GM21390 (cell line): ENCODE results near the gene NR2F2.

ENCODE experiments used
- ATAC-seq: cut with Tn5 transposase; IDR thresholded peaks from one replicate; pipeline ENCODE4 v1.9.1; 2021; ENCODE audit not compliant: unreplicated experiment

NR2F2 gene

GRCh38 chr15:96330450-96331143, at the start of gene NR2F2:
NR2F2 (plus strand) TSS chr15:96330700; CDS start chr15:96332106, 1,406 bp downstream.
- ATAC-seq = no peak

GRCh38 chr15:96285305-96285704, 45.2 kb upstream of the NR2F2 start:
- no peak for ATAC-seq

GRCh38 chr15:96285729-96286254, 44.7 kb upstream of the NR2F2 start:
- ATAC-seq = no peak

- no peak for ATAC-seq
Observed at GRCh38 chr15:96290679-96291078, 39.8 kb upstream of the NR2F2 start.

- ATAC-seq = no peak
Observed at GRCh38 chr15:96292635-96293034, 37.9 kb upstream of the NR2F2 start.

GRCh38 chr15:96293441-96293840, 37.1 kb upstream of the NR2F2 start:
- ATAC-seq = no peak

GRCh38 chr15:96294766-96295165, 35.7 kb upstream of the NR2F2 start:
- no peak for ATAC-seq

- ATAC-seq = no peak
Observed at GRCh38 chr15:96296264-96296663, 34.2 kb upstream of the NR2F2 start.

DNA sequence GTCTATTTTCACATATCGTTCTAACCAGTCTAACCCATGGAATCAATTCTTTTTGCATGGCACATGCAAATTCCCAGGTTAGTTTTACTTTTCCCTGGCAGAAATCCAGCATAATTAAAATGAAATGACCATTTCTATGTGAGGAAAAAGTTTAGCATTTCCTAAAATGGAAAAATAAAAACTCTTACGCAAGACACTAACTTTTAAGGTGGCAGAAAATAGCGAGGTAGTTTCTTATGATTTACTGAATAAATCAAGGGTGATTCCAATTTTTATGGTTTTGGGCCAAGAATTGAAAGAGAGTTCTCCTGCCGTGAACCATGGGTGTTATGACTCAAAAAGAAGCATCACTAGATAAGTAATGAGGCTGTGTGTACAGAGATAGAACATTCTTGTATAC, 32.7 kb upstream of the NR2F2 start:
- no peak for ATAC-seq

- ATAC-seq = no peak
Observed at GRCh38 chr15:96298217-96298616, 32.3 kb upstream of the NR2F2 start.

- ATAC-seq = no peak
Observed at GRCh38 chr15:96300836-96301235, 29.7 kb upstream of the NR2F2 start.

GRCh38 chr15:96303503-96304056, 26.9 kb upstream of the NR2F2 start:
- no peak for ATAC-seq

- no peak for ATAC-seq
Observed at GRCh38 chr15:96304839-96305238, 25.7 kb upstream of the NR2F2 start.

GRCh38 chr15:96306321-96306720, 24.2 kb upstream of the NR2F2 start:
- no peak for ATAC-seq

DNA sequence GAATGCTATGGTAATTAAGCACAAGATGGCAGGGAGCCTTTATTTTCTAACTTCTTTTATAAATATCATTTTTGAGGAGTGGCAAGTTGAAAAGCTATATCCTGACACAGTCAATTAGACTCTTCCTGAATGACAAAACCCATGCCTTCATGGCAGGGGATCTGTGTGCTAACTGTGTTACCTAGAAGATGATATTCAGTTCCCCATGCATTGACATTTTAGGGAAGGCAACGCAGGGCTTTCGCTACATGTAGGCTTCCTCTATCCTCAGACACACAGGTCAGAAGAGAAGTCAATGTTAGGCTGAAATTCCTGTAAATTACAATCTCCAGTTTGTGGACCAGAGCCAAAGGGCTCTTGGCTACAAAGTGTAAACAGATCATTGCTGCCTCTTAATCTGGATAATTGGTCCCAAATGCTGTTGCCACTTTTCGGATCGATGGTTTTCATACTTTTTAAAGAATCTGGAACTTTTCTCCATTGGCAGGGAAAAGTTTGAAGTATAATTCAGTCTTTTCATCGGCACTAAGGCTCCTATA, 22.6 kb upstream of the NR2F2 start:
- ATAC-seq = no peak

DNA sequence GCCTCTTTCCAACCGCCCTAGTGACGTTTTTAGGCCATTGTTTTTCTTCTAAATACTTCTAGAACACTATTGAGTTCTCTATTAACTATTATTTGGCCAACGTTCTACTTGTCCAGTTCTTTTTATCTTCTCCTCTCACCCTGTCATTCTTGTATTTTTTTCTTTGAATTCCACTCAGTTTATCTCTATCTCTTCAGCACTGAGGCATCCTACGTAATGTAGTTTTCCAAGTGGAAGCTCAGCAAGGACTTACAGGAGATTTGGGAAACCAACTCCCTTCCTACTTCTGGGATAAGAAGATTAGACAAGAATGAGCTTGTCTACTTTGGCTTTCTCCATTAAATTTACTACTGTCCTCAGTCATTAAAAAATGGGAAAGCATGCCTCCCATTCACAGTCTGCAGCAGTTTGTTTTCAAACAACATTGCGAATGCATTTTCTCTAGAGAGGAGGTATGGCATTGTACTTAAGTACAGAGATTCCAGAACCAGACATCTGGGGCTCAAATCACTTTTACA, 21.3 kb upstream of the NR2F2 start:
- ATAC-seq = no peak

DNA sequence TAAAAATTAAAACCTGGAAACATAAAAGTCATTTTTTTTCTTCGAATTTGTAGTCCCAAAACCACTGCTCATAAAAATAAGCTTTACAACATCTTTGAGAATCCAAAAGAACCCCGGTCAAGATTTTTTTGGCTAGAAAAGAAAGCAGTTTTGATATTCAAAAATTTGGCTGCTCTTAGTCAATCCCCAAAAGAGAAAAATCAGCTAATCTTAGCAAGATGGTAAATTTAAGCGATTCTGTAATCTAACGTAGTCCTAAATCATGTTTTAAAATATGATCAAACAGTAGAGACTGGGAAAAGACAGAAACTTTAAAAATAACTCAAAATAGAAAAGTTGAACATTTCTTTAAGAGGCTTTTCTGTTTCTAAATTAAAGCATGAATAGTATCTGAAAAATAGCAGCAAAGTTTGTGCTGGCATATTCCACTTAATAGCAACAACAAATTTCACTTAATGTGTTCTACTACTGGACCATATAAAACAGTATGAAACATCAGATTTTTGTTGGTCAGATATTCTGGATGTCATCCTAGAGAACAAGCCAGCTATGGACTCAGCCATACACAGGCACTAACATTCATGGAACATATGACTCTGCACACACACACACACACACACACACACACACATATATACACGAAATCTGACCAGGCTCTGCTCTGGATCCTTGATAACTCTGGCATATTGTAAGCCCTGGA, 19.1 kb upstream of the NR2F2 start:
- ATAC-seq = no peak

DNA sequence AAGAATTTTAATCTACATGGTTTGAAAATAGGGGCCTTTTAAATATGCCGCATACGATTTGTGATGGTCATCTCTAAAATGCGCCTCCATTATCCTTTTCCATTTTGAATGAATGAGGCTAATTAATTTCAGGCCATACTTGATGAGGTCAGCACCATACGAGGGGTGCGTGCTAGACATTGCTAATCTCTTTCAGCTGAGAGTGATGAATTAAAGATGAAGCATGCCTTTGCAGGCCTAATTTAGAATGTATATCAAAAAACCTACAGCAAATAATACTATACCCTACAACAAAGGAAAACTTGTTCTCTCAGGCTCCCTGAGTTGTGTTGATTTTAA, 18.6 kb upstream of the NR2F2 start:
- ATAC-seq = no peak

DNA sequence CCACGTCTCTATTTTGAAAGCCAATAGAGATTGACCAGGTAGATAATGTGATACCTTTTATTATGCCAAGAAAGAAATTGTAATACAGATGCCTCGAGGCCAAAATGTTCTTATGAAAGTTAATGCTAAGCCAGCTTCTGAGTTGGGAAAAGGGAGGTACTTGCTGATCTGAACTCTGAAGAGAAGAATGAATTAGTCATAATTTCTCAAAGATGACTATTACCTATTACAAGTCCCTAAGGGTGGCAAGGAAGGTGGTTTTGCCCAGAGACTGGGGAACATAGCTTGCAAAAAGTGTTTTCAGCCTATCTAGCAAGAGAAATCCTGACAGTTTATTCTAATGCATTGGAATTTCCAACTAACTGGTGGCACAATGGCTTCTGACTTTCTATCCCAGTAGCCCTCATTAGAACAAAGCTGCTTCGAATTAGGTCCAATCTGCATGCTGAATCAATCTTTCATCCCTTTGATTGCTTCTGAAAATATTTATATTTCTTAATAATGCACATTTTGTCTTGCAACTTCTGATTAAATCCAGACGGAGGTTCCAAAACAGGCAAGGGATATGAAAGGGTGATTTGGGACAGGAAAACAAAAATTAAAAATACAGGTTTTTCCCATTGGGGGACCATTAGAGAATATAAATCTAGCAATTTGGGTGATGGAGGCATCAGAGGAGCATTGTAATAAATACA, 17.7 kb upstream of the NR2F2 start:
- no peak for ATAC-seq

GRCh38 chr15:96314518-96314917, 16.0 kb upstream of the NR2F2 start:
- ATAC-seq = no peak

GRCh38 chr15:96314963-96315362, 15.5 kb upstream of the NR2F2 start:
- ATAC-seq = no peak
